ENCODE data around the gene ANKS1A. TPM values are rescaled to one million over a fixed set of nuclear protein-coding genes. Genes with fewer than 3 reads are reported as not detected.

Gene ANKS1A
- total RNA-seq, 2 experiments from 2014 or later = 6.4 to 6.9 TPM

DNA sequence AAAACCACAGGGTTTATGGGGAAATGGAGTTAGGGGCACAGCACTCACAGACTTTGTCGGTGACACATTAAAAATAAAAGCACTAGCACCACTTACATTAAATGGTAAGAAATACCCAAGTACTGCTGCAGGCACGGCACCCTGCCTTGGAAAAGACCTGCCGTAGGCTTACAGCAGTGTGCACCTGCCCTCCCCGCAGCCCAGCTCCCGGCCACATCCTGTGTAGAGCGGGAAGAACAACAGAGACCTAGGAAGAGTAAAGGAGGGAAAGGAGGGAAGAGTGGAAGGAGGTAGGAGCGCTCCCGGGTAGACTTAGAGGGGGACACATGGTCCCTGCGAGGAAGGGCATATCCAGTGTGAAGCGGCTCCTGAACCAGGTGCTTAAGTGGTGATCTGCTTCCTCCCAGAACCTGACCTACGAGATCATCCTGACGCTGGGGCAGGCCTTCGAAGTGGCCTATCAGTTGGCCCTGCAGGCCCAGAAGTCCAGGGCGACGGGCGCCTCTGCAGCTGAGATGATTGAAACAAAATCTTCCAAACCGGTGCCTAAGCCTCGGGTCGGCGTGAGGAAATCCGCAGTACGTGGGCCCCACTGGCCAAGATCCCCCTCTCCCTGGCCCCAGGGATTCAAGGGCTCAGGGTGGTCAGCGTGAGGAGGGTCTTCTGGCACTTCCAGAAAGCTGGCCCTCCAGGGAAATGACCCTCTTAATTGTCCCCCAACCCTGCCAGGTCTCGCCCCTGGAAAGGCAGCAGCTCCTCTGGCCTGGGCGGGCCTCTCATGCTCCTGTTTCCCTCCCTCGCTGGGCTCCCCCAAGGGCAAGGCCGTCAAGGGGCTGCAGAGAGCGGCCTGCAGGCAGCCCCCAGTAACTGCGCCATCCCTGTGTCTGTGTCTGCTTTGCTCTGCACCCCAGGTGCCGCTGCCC lies 196.6 kb downstream of the ANKS1A start:
- no peaks in the 10 kb centered on the region for H3K4me1 ChIP-seq (ENCODE audit: insufficient read depth, low read length)
- H3K4me1 Mint-ChIP-seq (ENCODE audit: low read depth) = no peaks in the 10 kb centered on the region
- H3K4me3 Mint-ChIP-seq = no peak overlapping the region
- peaks cover 66% of the 10 kb centered on the region for H3K36me3 Mint-ChIP-seq (ENCODE audit: low read depth)
- no peak overlapping the region for H3K27ac Mint-ChIP-seq
- CTCF ChIA-PET = no interaction called here
- no peaks in the 10 kb centered on the region for H3K27me3 ChIP-seq (ENCODE audit: control insufficient read depth in 1 of 2, insufficient read depth in 2 of 2, low read length in 2 of 2)
- ATAC-seq (ENCODE audit: poor library complexity) = no peak
- DNase-seq = peak in 1 of 14 experiments; percentile 5
- no peaks in the 10 kb centered on the region for H3K27me3 Mint-ChIP-seq
- TF ChIP-seq, protein P1, sequence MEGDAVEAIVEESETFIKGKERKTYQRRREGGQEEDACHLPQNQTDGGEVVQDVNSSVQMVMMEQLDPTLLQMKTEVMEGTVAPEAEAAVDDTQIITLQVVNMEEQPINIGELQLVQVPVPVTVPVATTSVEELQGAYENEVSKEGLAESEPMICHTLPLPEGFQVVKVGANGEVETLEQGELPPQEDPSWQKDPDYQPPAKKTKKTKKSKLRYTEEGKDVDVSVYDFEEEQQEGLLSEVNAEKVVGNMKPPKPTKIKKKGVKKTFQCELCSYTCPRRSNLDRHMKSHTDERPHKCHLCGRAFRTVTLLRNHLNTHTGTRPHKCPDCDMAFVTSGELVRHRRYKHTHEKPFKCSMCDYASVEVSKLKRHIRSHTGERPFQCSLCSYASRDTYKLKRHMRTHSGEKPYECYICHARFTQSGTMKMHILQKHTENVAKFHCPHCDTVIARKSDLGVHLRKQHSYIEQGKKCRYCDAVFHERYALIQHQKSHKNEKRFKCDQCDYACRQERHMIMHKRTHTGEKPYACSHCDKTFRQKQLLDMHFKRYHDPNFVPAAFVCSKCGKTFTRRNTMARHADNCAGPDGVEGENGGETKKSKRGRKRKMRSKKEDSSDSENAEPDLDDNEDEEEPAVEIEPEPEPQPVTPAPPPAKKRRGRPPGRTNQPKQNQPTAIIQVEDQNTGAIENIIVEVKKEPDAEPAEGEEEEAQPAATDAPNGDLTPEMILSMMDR (IDR thresholded peaks at IDR 0.05) = no peak
- POLR2A ChIA-PET = no interaction called here
- peaks cover 49% of the 10 kb centered on the region for H3K36me3 ChIP-seq (ENCODE audit: insufficient read depth, low read length)
- no peaks in the 10 kb centered on the region for H3K9me3 ChIP-seq (ENCODE audit: control insufficient read depth in 1 of 2, insufficient read depth in 1 of 2, low read length in 2 of 2)
- no peak overlapping the region for H3K27ac ChIP-seq (ENCODE audit: low read depth in 1 of 2, low read length in 2 of 2)
- no peak overlapping the region for H3K4me3 ChIP-seq (ENCODE audit: low read length)
- no peaks in the 10 kb centered on the region for H3K9me3 Mint-ChIP-seq
- intact Hi-C loops (cut with DNase I, micrococcal nuclease) = no loop called here

GRCh38 chr6:35086282-35086632 lies 197.2 kb downstream of the ANKS1A start:
- peaks cover 49% of the 10 kb centered on the region for H3K36me3 ChIP-seq (ENCODE audit: insufficient read depth, low read length)

GRCh38 chr6:35086636-35087360 lies 197.7 kb downstream of the ANKS1A start:
- no peaks in the 10 kb centered on the region for H3K27me3 ChIP-seq (ENCODE audit: control insufficient read depth in 1 of 2, insufficient read depth in 2 of 2, low read length in 2 of 2)
- H3K27ac ChIP-seq (ENCODE audit: low read depth in 1 of 2, low read length in 2 of 2) = no peak overlapping the region
- Mint-ChIP-seq H3K27ac (no peak overlapping the region), H3K9me3 (no peaks in the 10 kb centered on the region), H3K4me1 (ENCODE audit: low read depth) (no peaks in the 10 kb centered on the region), H3K36me3 (ENCODE audit: low read depth) (peaks cover 60% of the 10 kb centered on the region), H3K27me3 (no peaks in the 10 kb centered on the region), H3K4me3 (no peak overlapping the region)
- DNase-seq (no peak), ATAC-seq (ENCODE audit: poor library complexity) (no peak)
- intact Hi-C loops (cut with DNase I, micrococcal nuclease) = no loop called here
- no peak overlapping the region for H3K4me3 ChIP-seq (ENCODE audit: low read length)
- H3K36me3 ChIP-seq (ENCODE audit: insufficient read depth, low read length) = peaks cover 46% of the 10 kb centered on the region
- H3K9me3 ChIP-seq (ENCODE audit: control insufficient read depth in 1 of 2, insufficient read depth in 1 of 2, low read length in 2 of 2) = no peaks in the 10 kb centered on the region
- no peaks in the 10 kb centered on the region for H3K4me1 ChIP-seq (ENCODE audit: insufficient read depth, low read length)
- TF ChIP-seq, protein P1 (IDR thresholded peaks at IDR 0.05) = no peak
- ChIA-PET CTCF (no interaction called here), POLR2A (no interaction called here)

More at GRCh38 chr6:35086282-35086632, 197.2 kb downstream of the ANKS1A start:
- intact Hi-C loops (cut with DNase I, micrococcal nuclease) = no loop called here
- ATAC-seq (ENCODE audit: poor library complexity) (no peak), DNase-seq (no peak)
- H3K27me3 ChIP-seq (ENCODE audit: control insufficient read depth in 1 of 2, insufficient read depth in 2 of 2, low read length in 2 of 2) = no peaks in the 10 kb centered on the region
- H3K27me3 Mint-ChIP-seq = no peaks in the 10 kb centered on the region
- no peaks in the 10 kb centered on the region for H3K4me1 ChIP-seq (ENCODE audit: insufficient read depth, low read length)
- no peak overlapping the region for H3K4me3 ChIP-seq (ENCODE audit: low read length)
- no peak overlapping the region for H3K27ac ChIP-seq (ENCODE audit: low read depth in 1 of 2, low read length in 2 of 2)
- no peaks in the 10 kb centered on the region for H3K9me3 Mint-ChIP-seq
- no peaks in the 10 kb centered on the region for H3K4me1 Mint-ChIP-seq (ENCODE audit: low read depth)
- H3K9me3 ChIP-seq (ENCODE audit: control insufficient read depth in 1 of 2, insufficient read depth in 1 of 2, low read length in 2 of 2) = no peaks in the 10 kb centered on the region
- H3K4me3 Mint-ChIP-seq = no peak overlapping the region
- TF ChIP-seq, protein P1 (IDR thresholded peaks at IDR 0.05) = no peak
- ChIA-PET POLR2A (no interaction called here), CTCF (no interaction called here)
- no peak overlapping the region for H3K27ac Mint-ChIP-seq
- peaks cover 65% of the 10 kb centered on the region for H3K36me3 Mint-ChIP-seq (ENCODE audit: low read depth)
